Limb (tissue), 2 donors: ENCODE measurements around the gene NR6A1.
"Not testable (repeated sequence)": the region's sequence is repeated elsewhere in the genome, so short reads cannot be mapped to it uniquely, and the experiment has no call there.

Source experiments
- DNase-seq, 2 donors: peaks; one replicate each; pipeline ENCODE4 v3.0.0-alpha.2; 2016; ENCODE audit errors: extremely low spot score in 2 of 2

The NR6A1 gene

DNA sequence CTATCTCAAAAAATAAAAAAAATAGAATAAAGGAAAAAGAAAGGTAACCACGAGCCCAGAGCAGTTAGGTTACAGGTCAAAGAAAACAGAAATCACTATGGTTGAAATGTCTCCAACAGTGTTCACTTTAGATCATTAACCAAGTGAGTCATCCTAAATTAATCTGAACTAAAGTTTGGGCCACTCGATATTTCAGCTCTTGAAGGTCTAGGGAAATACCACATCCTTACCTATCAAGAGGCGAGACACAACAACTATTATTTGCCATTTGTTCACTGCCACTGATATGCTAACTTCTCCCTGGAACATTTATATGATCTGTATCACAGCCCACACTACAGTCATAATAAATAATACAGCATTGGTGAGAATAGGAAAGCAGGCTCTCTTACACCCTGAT lies 152.6 kb downstream of the NR6A1 start:
- DNase-seq: no peak

DNA sequence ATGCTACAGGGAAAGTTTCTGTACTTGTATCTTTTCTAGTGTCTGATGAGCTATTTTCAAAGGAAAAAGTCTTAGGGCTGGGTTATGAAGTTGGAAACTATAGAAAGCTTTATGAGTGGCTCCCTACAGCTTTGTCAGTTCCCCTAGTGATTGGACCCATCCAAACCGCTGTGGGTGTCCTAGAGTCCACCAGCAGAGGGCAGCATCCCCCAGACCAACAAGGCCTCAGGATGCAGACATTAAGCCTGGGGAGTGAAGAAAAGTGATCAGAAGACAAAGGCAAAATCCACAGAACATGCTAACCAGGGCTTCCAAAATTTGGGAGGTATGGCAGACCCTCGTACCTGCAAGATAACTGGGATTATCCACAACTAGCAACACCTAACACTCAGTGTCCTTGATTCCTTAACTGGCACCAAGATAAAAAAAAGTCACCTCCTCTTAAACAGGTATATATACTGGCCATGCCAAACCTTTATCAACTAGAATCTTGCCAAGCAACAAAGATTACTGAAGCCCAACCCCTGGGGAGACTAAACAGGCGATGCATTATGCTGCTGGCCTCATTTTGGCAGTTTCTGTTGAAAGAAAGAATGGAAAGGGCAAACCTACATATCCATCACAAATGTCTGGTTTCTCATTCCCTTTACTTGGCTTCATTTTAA lies 153.5 kb downstream of the NR6A1 start:
- DNase-seq: peak; percentile 80 to 87

DNA sequence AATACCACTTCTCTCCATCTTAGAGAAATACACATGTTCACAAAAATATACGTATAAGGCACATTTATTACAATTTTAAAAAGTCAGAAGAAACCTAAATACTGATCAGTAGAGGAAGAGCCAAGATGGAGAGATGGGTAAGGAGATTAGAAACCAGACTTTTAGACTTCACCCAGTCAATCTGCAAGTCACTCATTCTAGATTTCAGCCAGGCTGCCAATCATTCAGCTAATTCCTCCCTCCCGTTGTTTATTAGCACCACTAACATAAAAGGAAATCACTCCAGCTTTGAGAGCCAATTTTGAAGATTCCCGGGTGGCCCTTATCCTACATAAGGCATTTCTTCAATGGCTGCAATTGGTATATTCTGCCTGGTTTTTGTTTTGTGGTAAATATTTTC lies 154.2 kb downstream of the NR6A1 start:
- no peak for DNase-seq

DNA sequence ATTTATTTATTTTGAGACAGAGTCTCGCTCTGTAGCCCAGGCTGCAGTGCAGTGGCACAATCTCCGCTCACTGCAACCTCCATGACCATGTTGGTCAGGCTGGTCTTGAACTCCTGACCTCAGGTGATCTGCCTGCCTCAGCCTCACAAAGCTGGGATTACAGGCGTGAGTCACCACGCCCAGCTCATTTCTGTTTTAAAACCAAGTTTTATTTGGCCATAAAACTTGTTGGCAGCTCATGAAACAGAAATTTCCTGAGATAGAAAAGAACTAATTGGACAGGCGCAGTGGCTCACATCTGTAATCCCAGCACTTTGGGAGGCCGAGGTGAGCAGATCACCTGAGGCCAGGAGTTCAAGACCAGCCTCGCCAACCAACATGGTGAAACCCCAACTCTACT lies 155.3 kb downstream of the NR6A1 start:
- DNase-seq: not testable (repeated sequence)

DNA sequence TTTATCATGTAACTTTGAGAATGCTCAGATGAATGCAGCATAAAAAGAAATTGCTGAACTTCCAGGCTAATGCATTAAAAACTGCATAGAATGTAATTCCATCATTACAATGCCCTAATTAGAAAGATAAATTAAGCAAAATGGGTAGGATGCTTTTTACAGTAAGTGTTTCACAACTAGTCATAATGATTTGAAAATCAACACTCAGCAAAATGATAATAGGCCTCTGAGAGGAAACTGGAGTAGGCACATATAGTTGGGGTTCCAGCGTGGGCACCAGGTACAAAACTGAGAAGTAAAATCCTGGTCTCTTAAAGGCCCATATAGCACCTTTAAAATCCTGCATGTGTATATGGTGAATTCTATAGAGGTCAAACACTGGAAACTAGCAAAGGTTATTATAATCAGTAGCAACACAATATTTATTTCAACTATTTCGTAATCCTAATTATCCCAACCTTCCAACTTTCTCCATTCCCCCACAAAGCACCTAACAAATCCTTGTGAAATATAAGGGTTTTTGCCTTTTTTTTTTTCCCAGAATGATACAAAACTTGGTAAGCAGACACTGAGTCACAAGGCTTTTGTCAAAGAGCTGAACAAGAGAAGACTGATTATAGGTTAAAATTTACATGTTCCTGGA lies 155.9 kb downstream of the NR6A1 start:
- DNase-seq: no peak

DNA sequence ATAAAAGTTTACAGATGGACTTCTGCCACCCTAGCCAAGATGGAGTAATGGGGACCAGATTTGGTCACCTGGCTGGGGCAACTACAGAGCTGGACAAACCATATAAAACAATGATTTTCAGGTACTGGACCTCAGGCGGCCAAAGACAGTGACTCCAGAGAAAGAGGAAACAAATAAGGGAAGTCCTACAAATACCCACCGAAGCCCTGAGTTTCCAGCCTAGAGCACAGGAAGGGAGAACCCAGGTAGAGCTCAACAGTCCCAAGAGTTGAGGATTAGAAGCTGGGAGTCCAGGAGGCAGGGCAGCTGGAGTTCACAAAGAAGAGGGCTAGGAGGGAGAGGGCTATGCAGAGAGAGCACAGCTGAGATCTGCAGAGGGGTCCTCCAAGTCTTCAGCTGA lies 157.3 kb downstream of the NR6A1 start:
- DNase-seq: no peak

DNA sequence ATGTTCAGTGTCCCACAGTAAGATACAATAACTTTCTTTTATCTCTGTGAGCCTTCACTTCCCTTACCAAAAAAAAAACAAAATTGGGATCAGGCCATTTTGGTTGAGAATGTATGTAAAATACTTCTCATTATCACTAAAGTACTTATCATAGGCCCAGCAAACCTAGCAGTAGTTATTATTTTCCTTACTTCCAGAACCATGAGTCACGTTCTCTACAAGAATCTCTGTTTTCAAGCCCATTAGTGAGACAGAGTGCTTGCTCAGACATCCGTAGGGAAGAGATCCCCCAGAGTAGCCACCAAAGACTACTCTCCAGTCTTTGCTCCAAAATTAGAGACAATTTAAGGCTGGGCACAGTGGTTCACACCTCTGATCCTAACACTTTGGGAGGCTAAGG lies 160.0 kb downstream of the NR6A1 start:
- no peak for DNase-seq

DNA sequence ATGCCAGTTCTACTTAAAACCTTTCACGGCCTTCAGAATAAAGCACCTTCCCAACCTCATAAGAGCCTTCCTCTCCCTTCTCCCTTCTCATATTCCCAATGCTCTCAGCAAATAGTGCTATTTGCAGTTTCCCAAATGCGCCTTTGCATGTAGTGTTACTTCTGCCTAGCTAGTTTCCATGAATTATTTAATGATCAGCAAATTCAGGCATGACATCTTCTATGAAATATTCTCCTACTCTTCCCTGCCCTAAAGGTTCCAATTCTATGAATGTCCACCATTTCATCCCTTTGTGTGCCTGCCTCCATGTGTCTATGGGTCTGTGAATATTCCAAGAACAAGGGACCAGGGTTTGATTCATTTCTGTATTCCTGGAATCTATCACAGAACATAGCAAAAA lies 165.1 kb downstream of the NR6A1 start:
- DNase-seq: no peak

DNA sequence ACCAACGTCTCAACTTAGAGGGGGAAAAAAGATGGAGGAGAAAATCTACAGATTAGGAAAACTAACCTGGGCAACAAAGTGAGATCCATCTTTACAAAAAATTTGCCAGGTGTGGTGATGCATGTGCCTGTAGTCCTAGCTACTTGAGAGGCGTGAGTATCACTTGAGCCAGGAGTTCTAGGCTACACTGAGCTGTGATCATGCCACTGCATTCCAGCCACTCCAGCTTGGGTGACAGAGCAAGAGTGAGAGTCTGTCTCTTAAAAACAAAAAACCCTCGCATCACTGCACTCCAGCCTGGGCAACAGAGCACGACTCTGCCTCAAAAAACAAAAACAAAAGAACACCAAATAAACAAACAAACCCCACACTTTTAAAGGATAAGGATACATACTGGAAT lies 165.9 kb downstream of the NR6A1 start:
- DNase-seq: no peak

DNA sequence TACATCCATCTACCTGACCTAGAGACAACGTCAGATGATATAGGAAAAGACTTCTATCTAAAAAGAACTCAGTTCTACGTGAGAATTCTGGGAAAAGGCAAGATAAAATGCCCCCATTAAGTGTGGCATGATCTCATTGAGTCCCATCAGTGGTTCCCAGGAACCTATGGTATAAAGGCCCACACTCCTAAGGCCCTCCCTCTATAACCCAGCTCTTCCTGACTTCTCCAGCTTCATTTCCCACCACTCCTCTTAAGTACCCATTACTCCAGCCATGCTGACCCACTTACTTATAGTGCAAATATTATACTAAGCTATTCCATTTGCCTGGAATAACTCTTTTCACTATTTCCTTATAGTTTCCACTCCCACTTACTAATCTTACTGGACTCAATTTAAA lies 168.5 kb downstream of the NR6A1 start:
- DNase-seq: no peak

DNA sequence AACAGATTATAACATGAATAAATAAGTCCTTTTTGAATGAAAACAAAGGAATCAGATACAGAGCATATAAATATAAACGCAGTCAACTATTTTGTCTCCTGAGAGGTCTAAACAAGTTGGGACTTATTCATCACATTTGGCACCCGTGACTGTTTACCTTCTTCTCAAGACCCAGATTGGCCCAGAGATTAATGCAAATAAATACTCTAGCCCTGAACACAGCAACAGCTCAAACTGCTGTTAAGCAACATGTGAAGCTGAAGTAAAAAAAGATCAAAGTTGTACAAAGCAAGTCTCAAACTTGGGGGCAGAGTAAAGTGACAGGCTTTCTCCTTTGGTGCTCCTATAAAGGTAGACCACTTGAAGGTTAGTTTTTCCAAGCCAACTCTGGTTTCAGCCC lies 168.9 kb downstream of the NR6A1 start:
- DNase-seq: no peak

DNA sequence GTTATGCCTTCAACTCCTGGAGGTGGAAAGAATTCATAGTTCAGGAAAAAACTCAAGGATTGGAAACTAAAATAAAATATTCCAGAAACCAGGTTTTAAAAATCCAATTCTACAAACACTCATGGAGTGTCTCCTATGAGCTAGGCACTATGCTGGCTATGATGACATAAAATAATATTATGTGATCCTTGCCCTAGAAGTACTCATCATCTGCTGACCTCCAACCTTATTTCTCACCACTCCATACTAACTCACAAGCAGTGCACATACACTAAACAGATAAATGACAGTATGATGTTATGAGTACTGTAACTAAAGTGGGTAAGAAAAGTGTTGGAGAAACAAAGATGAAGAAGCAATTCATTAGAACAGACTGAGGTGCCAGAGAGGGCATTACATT lies 170.7 kb downstream of the NR6A1 start:
- no peak for DNase-seq

DNA sequence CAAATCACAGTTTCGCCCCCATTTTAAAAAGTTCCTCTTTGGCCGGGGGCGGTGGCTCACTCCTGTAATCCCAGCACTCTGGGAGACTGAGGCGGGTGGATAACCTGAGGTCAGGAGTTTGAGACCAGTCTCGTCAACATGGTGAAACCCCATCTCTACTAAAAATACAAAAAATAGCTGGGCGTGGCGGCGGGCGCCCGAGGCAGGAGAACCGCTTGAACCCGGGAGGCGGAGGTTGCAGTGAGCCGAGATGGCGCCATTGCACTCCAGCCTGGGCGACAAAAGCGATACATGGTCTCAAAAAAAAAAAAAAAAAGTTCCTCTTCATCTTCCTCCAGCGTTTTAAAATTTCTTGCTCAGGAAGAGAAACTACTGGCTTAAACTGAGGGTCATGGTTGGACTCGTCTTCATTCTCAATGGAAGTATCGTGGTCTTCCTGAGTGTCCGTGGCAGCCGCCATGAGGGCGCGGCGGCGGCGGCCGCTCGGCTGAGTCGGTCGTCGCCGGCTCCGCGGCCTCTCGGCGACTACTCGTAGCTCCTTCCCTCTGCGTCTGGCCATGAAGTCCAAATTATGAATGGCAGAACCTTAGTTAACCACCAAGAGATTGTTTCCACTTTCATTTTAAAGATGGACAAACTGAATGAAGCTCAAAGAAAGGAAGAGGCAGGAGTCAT lies 171.9 kb downstream of the NR6A1 start:
- DNase-seq: no peak

DNA sequence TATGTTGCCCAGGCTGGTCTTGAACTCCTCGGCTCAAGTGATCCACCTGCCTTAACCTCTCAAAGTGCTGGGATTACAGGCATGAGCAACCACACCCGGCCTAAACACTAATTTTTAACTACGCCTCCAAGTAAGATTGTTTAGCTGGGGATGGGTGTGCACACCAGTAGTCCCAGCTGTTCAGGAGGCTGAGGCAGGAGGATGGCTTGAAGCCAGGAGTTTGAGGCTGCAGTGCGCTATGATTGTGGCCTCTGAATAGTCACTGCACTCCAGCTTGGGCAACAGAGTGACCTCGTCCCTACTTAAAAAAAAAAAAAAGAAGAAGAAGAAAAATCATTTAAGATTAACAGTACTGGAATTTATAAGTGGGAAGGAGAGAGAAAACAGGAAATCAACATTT lies 173.1 kb downstream of the NR6A1 start:
- DNase-seq: no peak

DNA sequence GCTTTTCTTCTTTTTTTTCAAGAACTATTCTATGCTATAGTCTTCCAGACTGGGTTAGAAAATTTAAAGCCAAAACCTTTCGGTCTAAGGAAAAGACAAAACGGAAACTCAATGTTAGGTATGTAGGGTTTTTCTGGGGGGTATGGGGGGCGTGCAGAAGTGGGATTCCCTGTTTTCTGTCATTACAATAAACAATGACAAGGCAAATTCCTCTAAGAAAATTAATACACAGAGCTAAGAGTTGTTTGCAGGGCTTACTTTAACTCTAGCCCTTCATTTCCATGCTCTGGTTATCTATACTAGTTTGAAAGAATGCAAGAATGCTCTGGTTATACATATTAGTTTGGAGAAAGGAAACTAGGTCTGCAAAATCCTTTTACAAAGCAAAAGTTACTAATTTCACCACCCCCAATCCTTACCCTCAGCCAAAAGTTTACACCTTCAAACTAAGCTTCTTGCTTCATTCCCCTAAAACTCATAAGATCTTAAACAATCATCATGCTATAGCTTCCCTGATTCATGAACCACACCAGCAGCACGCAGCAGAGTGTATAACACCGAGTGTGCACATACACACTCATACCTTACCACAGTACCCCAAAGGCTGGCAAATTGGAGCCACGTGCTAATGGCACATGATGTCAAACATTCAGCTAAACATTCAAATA lies 174.8 kb downstream of the NR6A1 start:
- no peak for DNase-seq

DNA sequence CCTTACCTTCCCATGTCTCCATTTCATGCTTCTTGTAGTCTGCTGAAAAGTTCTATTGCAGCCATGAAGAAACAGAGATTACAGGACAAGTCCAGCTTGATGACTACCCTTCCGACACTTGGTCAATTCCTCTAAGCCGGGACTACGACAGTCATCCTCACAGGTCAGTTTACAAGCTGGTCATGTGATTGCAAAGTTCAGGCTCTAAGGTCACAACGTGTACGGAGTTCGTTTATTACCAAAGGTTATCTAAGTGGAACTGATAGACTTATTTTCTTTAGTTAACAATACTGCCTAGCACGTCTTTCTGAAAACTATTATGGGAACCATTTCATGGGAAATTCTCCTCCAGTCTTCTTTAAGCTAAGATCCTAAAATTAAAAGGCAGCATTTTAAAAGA lies 175.4 kb downstream of the NR6A1 start:
- no peak for DNase-seq

DNA sequence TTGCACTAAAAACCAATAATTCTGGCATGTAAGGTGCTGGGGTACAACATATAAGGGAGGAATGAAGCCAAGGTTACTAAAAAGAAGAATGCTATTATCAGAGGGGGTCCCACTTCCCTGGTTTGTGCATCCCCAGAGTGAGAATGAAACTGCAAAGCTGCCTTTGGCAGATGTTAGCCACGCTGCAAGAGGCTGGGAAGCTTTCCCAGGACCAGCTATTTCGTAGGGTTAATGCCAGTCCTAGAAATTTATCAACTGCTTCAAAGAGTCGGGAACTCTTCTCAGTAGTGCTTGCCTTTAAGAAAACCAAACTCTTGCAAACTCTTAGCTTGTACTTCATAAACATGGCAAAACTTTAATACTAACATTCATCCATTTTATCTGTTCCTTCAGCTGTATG lies 176.4 kb downstream of the NR6A1 start:
- no peak for DNase-seq

DNA sequence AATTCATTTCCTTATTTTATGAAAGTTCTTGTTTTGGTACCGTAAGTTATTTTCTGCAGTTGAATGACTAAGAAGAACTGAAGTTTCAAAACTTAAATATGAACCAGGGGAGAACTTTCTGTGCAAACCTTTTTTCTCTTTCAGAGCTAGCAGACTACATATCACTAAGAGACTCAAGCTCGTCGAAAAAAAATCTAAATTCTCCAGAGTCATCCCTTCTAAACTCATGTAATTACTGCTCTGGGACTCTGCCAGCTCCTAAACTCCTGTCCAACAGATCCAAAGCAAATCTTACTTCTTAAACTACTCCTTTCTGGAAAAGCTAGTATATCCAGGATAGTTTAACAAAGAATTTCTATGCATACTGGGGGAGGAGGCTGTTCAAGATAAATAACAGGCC lies 176.9 kb downstream of the NR6A1 start:
- DNase-seq: no peak

DNA sequence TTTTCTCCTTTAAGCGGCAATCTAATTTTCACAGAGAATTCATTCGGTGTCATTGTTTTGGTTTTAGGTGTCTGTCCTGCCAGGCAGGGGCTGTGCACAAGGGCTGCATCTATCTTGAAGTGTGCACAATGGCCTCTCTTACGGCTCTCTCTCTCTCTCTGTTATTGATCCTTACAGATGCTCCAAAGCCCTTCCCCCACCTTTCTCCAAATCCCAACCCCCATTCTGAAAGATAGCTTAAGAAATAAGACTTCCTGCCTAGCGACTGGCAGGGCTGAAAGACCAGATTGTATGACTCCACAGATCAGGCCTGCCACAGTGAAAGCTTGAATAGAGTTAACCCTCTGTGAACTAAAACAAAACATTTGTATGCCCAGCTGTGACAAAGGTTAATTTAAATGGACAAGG lies 177.5 kb downstream of the NR6A1 start:
- no peak for DNase-seq

DNA sequence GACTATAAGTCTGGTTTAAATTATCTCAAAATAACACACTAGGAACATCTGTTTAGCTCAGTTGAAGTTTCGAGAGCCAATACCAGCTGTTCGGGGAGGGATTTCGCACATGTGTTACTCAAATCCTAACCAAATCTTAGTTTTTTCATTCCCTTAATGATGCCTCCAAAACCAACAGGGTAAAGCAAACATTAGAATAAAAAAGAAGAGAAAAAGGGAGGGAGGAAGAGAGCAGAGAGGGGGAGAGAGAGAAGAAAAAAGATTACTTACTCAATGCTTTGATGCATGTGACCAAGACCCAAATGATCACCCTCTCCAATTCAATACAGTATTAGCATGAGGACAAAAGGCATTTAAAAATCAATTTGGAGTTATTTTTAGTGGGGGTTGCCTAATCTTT lies 177.9 kb downstream of the NR6A1 start:
- peak in 1 of 2 donors; percentile 76 for DNase-seq

DNA sequence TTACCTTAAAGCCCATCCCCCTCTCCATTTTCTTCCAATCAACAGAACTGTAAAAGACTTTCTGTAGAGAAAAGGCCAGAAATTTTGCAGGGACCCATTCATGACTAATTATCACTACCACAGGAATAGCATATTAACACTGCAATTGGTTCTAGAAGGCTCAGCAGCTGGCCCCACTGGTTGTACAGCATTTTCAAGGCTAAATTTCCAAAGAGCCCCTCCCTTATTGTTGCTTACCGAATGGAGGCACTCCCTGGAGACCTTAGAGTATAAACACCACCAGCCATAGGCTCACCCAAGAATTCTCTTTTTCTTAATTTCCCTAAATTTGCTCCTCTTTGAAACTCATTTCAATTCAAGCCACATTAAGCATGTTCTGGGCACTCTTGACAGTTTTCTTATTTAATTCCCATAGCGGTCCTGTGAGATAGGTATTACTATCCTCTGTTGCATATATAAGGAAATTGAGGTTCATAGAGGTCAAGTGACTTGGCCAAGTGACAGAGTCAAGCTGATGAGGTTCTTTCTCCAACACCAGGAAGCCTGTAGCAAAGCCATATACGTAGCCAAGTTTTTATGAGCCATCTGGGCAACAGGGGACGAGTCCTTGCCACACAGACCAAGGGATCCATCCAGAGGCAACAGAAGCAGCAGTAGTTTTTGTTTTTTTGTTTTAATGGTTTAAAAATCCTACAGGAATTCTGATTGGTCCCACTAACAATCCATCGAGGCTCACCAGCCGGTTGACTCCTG lies 180.0 kb downstream of the NR6A1 start:
- no peak for DNase-seq

DNA sequence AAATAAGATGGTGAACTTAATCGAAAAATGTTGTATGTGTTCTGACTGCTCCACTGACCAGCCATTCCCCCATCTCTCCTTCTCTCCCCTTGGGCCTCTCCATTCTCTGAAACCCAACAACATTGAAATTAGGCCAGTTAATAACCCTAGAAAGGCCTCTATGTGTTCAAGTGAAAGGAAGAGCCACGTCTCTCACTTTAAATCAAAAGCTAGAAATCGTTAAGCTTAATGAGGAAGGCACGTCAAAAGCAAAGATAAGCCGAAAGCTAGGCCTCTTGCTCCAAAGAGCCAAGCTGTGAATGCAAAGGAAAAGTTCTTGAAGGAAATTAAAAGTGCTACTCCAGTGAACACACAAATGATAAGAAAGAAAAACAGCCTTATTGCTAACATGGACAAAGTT lies 186.5 kb downstream of the NR6A1 start:
- no peak for DNase-seq
